ENCODE data around the gene NES.

GRCh38 chr1:156643778-156644092 is 33.5 kb downstream of the NES start:
- no peak for TF ChIP-seq FOXK2 (IDR thresholded peaks at IDR 0.05)
- no peak for TF ChIP-seq BHLHE40 (IDR thresholded peaks at IDR 0.05; ENCODE audit: borderline replicate concordance)

All from HEK293T (cell line).